Measurements from ENCODE around the gene MPC1L. TPM values are rescaled to one million over a fixed set of nuclear protein-coding genes. Genes with fewer than 3 reads are reported as not detected.

MPC1L gene
- polyA plus RNA-seq, 1 of the 3 experiments (the other 2 are of a cell fraction), result not detected

DNA sequence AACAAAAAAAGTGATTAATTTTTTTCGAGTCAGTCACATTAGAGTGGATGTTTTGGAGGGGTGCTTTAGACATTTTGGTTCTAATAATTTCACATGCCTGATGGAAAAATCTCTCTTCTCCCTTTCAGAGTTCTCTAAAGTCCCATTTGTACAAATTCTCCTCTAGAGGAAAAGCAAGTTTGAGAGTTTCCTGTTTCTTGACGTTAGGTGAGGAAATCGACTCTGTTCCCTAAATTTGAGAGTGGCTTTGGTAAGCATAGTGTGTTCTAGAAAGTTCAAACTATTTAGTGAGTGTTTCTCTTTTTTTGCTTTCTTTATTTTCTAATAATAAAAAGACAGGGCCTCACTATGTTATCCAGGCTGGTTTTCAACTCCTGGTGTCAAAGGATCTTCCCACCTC is 44.1 kb upstream of the MPC1L start:
- DNase-seq, result no peak
- no peak overlapping the region for H3K9ac ChIP-seq
- CTCF ChIA-PET, result no interaction called here

More for the DNA sequence above, 44.1 kb upstream of the MPC1L start:
- Histone ChIP-seq H3K4me3 (ENCODE audit: low read depth in 2 of 2, low read length in 1 of 2) (no peak overlapping the region), H3F3A (replicated peaks; ENCODE audit: insufficient read depth) (no peaks in the 10 kb centered on the region), H2AFZ (ENCODE audit: low read depth) (no peak overlapping the region), H3K4me1 (ENCODE audit: control insufficient read depth in 1 of 2, insufficient read depth in 2 of 2, low read depth in 1 of 2, low read length in 1 of 2) (peaks cover 0 to 4% of the 10 kb centered on the region in 2 experiments; a peak in 2 of 4 replicates), H3K4me2 (no peak overlapping the region), H3K27ac (ENCODE audit: low read depth in 2 of 2, low read length in 1 of 2) (no peak overlapping the region), H4K20me1 (ENCODE audit: insufficient read depth) (peaks cover 21% of the 10 kb centered on the region), H3K9me2 (no peaks in the 10 kb centered on the region), H3K36me3 (replicated peaks in 1 of 2; ENCODE audit: control insufficient read depth in 1 of 2, insufficient read depth in 2 of 2, low read length in 1 of 2) (no peaks in the 10 kb centered on the region), H3K27me3 (ENCODE audit: insufficient read depth) (peaks cover 9% of the 10 kb centered on the region; the same call in 1 of the 2 replicates), H3K9me3 (no peaks in the 10 kb centered on the region), H3K79me2 (ENCODE audit: insufficient read depth) (peaks cover 32% of the 10 kb centered on the region)
- 28% methylated on average over 3 of the region's 3 CpGs for WGBS (ENCODE audit: low lambda C conversion rate)
- TF ChIP-seq, protein P1, sequence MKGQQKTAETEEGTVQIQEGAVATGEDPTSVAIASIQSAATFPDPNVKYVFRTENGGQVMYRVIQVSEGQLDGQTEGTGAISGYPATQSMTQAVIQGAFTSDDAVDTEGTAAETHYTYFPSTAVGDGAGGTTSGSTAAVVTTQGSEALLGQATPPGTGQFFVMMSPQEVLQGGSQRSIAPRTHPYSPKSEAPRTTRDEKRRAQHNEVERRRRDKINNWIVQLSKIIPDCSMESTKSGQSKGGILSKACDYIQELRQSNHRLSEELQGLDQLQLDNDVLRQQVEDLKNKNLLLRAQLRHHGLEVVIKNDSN (IDR thresholded peaks at IDR 0.05; ENCODE audit: borderline replicate concordance, low read depth), result no peak
- no peak for TF ChIP-seq CHD2 (IDR thresholded peaks at IDR 0.05; ENCODE audit: low read length, partially characterized antibody)
- TF ChIP-seq ELF1 (IDR thresholded peaks at IDR 0.05), result no peak
- TF ChIP-seq FOXM1 (IDR thresholded peaks at IDR 0.05; ENCODE audit: low read depth), result no peak
- TF ChIP-seq, protein P2, sequence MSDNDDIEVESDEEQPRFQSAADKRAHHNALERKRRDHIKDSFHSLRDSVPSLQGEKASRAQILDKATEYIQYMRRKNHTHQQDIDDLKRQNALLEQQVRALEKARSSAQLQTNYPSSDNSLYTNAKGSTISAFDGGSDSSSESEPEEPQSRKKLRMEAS (IDR thresholded peaks at IDR 0.05; ENCODE audit: low read depth), result no peak
- TF ChIP-seq, protein P3, sequence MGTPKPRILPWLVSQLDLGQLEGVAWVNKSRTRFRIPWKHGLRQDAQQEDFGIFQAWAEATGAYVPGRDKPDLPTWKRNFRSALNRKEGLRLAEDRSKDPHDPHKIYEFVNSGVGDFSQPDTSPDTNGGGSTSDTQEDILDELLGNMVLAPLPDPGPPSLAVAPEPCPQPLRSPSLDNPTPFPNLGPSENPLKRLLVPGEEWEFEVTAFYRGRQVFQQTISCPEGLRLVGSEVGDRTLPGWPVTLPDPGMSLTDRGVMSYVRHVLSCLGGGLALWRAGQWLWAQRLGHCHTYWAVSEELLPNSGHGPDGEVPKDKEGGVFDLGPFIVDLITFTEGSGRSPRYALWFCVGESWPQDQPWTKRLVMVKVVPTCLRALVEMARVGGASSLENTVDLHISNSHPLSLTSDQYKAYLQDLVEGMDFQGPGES (IDR thresholded peaks at IDR 0.05; ENCODE audit: low read depth, low read length), result no peak
- no peak for TF ChIP-seq YY1 (IDR thresholded peaks at IDR 0.05; ENCODE audit: low read depth)
- TF ChIP-seq, protein P4, sequence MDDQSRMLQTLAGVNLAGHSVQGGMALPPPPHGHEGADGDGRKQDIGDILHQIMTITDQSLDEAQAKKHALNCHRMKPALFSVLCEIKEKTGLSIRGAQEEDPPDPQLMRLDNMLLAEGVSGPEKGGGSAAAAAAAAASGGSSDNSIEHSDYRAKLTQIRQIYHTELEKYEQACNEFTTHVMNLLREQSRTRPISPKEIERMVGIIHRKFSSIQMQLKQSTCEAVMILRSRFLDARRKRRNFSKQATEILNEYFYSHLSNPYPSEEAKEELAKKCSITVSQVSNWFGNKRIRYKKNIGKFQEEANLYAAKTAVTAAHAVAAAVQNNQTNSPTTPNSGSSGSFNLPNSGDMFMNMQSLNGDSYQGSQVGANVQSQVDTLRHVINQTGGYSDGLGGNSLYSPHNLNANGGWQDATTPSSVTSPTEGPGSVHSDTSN (IDR thresholded peaks at IDR 0.05), result no peak
- TF ChIP-seq, protein P5, sequence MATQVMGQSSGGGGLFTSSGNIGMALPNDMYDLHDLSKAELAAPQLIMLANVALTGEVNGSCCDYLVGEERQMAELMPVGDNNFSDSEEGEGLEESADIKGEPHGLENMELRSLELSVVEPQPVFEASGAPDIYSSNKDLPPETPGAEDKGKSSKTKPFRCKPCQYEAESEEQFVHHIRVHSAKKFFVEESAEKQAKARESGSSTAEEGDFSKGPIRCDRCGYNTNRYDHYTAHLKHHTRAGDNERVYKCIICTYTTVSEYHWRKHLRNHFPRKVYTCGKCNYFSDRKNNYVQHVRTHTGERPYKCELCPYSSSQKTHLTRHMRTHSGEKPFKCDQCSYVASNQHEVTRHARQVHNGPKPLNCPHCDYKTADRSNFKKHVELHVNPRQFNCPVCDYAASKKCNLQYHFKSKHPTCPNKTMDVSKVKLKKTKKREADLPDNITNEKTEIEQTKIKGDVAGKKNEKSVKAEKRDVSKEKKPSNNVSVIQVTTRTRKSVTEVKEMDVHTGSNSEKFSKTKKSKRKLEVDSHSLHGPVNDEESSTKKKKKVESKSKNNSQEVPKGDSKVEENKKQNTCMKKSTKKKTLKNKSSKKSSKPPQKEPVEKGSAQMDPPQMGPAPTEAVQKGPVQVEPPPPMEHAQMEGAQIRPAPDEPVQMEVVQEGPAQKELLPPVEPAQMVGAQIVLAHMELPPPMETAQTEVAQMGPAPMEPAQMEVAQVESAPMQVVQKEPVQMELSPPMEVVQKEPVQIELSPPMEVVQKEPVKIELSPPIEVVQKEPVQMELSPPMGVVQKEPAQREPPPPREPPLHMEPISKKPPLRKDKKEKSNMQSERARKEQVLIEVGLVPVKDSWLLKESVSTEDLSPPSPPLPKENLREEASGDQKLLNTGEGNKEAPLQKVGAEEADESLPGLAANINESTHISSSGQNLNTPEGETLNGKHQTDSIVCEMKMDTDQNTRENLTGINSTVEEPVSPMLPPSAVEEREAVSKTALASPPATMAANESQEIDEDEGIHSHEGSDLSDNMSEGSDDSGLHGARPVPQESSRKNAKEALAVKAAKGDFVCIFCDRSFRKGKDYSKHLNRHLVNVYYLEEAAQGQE (IDR thresholded peaks at IDR 0.05; ENCODE audit: low read depth, low read length), result no peak
- no peak for TF ChIP-seq POLR2AphosphoS5 (IDR thresholded peaks at IDR 0.05; ENCODE audit: low read depth, low read length)
- TF ChIP-seq TEAD4 (IDR thresholded peaks at IDR 0.05; ENCODE audit: borderline replicate concordance, insufficient read depth), result no peak
- no peak for TF ChIP-seq RCOR1 (IDR thresholded peaks at IDR 0.05; ENCODE audit: low read length)
- no peak for TF ChIP-seq EP300 (IDR thresholded peaks at IDR 0.05; ENCODE audit: borderline replicate concordance in 1 of 2, low read depth in 1 of 2, low read length in 1 of 2)
- no peak for TF ChIP-seq FOXJ3 (CRISPR knock-in tag; IDR thresholded peaks at IDR 0.05)
- no peak for TF ChIP-seq RFX5 (IDR thresholded peaks at IDR 0.05; ENCODE audit: low read length)
- no peak for TF ChIP-seq JUND (IDR thresholded peaks at IDR 0.05)
- TF ChIP-seq MXI1 (IDR thresholded peaks at IDR 0.05; ENCODE audit: low read depth, low read length), result no peak
- TF ChIP-seq MEF2A (IDR thresholded peaks at IDR 0.05; ENCODE audit: borderline replicate concordance, low read depth), result no peak
- TF ChIP-seq, protein P6, sequence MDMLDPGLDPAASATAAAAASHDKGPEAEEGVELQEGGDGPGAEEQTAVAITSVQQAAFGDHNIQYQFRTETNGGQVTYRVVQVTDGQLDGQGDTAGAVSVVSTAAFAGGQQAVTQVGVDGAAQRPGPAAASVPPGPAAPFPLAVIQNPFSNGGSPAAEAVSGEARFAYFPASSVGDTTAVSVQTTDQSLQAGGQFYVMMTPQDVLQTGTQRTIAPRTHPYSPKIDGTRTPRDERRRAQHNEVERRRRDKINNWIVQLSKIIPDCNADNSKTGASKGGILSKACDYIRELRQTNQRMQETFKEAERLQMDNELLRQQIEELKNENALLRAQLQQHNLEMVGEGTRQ (IDR thresholded peaks at IDR 0.05; ENCODE audit: borderline replicate concordance, low read depth, low read length), result no peak
- POLR2A ChIA-PET, result no interaction called here
